KMS-11 (cell line): ENCODE data around the gene P4HB.

Experiments used
- H2AFZ ChIP-seq: fragments of 200-600 bp; sonication (generic); 2 replicates; pipeline ENCODE4 v1.6.1; 2016; ENCODE audit warnings: antibody characterized with exemption, mixed run types, low read depth
- H3K27ac ChIP-seq: fragments of 200-600 bp; sonication (generic); 2 replicates; pipeline ENCODE4 v1.6.1; 2016; ENCODE audit warnings: mild to moderate bottlenecking, mixed run types
- H3K27me3 ChIP-seq: fragments of 200-600 bp; sonication (generic); 2 replicates; pipeline ENCODE4 v1.6.1; 2017; ENCODE audit warnings: mild to moderate bottlenecking, low read depth, mixed run types, moderate library complexity; ENCODE audit not compliant: insufficient read depth
- H3K36me3 ChIP-seq: fragments of 200-600 bp; sonication (generic); 2 replicates; pipeline ENCODE4 v1.6.1; 2017; ENCODE audit warnings: mild to moderate bottlenecking, mixed run types; ENCODE audit not compliant: insufficient read depth
- H3K4me1 ChIP-seq: fragments of 200-600 bp; sonication (generic); 2 replicates; pipeline ENCODE4 v1.6.1; 2016; ENCODE audit warnings: mild to moderate bottlenecking, low read depth, mixed run types; ENCODE audit not compliant: poor library complexity, severe bottlenecking
- H3K4me2 ChIP-seq: fragments of 200-600 bp; sonication (generic); 2 replicates; pipeline ENCODE4 v1.7.0; 2016; ENCODE audit warnings: mild to moderate bottlenecking, mixed run types
- H3K4me3 ChIP-seq: fragments of 200-600 bp; sonication (generic); IDR thresholded peaks from 2 replicates; pipeline ENCODE4 v1.6.1; 2017; ENCODE audit warnings: low read depth, low read length, mixed read lengths; ENCODE audit not compliant: insufficient read depth
- H3K79me2 ChIP-seq: fragments of 200-600 bp; sonication (generic); 2 replicates; pipeline ENCODE4 v1.6.1; 2016; ENCODE audit warnings: low read depth, mixed run types; ENCODE audit not compliant: insufficient read depth
- H3K9ac ChIP-seq: fragments of 200-600 bp; sonication (generic); 2 replicates; pipeline ENCODE4 v1.6.1; 2016; ENCODE audit warnings: mild to moderate bottlenecking, mixed run types
- H4K20me1 ChIP-seq: fragments of 200-600 bp; sonication (generic); 2 replicates; pipeline ENCODE4 v1.6.1; 2016; ENCODE audit warnings: mild to moderate bottlenecking, mixed run types; ENCODE audit not compliant: insufficient read depth
- CTCF ChIP-seq: fragments of 200-600 bp; sonication (generic); conservative IDR thresholded peaks from 2 replicates; pipeline ENCODE4 v1.6.1; 2017; ENCODE audit warnings: low read depth, mild to moderate bottlenecking, antibody characterized with exemption, low read length, moderate library complexity, mixed read lengths

The P4HB gene

GRCh38 chr17:81843713-81844326, 16.5 kb downstream of the P4HB start:
- 0 out of 2 replicates have a peak, but pooled peaks cover 4% of the 10 kb centered on the region for H4K20me1 ChIP-seq
- no peaks in the 10 kb centered on the region for H3K27me3 ChIP-seq
- H3K27ac ChIP-seq = no peak overlapping the region
- peaks cover 12% of the 10 kb centered on the region; the same call in 1 of the 2 replicates for H3K36me3 ChIP-seq
- H2AFZ ChIP-seq = no peak overlapping the region
- H3K9ac ChIP-seq = no peak overlapping the region
- no peaks in the 10 kb centered on the region for H3K79me2 ChIP-seq
- H3K4me3 ChIP-seq = no peak overlapping the region
- no peak overlapping the region for H3K4me2 ChIP-seq
- no peak for TF ChIP-seq CTCF
- H3K4me1 ChIP-seq = no peaks in the 10 kb centered on the region

DNA sequence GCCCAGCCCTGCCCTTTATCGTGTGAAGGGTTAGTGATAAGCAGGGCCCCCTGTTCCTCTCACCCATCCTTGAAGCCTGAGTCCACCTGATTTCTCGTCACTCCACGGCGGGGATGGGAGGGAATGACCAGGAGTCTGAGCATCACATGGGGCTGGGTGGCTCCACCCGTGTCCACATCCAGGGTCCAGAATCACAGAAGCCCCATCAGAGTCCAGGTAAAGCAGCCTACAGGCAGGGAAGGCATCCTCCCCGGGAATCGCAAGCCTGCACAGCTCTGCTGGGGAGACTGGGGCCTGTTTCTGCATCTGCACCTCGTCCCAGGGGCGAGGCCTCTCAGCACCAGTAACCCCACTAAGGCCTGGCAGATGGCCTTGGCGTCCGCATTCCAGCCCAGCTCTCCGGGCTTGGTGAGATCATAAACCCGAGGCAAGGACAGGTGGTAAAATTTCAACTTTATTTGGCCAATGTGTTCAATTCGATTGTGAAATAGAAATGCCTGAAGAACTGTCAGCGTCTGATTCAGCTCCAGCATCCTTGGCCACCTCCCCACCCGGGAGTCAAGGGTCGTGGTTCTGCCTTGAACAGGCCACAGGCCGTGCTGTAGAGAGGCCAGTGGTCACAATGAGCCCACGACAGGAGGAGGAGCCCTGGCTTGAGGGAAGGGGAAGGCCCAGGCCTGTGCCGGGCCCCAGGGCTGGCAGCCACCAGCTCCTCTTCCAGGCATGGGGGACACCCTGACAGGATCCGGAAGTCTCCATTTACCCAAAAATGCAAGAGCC, 17.4 kb downstream of the P4HB start:
- no peaks in the 10 kb centered on the region for H3K79me2 ChIP-seq
- no peaks in the 10 kb centered on the region for H3K4me1 ChIP-seq
- no peak overlapping the region for H3K4me2 ChIP-seq
- no peak overlapping the region for H2AFZ ChIP-seq
- H3K36me3 ChIP-seq = peaks cover 5% of the 10 kb centered on the region; the same call in 1 of the 2 replicates
- H3K27me3 ChIP-seq = no peaks in the 10 kb centered on the region
- no peak overlapping the region for H3K27ac ChIP-seq
- H4K20me1 ChIP-seq = 0 out of 2 replicates have a peak, but pooled peaks cover 4% of the 10 kb centered on the region
- H3K9ac ChIP-seq = no peak overlapping the region
- H3K4me3 ChIP-seq = no peak overlapping the region
- no peak for TF ChIP-seq CTCF

- Histone ChIP-seq H4K20me1 (0 out of 2 replicates have a peak, but pooled peaks cover 4% of the 10 kb centered on the region), H2AFZ (no peak overlapping the region), H3K27me3 (no peaks in the 10 kb centered on the region), H3K4me1 (no peaks in the 10 kb centered on the region), H3K36me3 (peaks cover 5% of the 10 kb centered on the region; the same call in 1 of the 2 replicates), H3K4me3 (no peak overlapping the region), H3K79me2 (no peaks in the 10 kb centered on the region), H3K4me2 (no peak overlapping the region), H3K27ac (no peak overlapping the region), H3K9ac (no peak overlapping the region)
- no peak for TF ChIP-seq CTCF
Measured at GRCh38 chr17:81842378-81842724, 18.0 kb downstream of the P4HB start.

DNA sequence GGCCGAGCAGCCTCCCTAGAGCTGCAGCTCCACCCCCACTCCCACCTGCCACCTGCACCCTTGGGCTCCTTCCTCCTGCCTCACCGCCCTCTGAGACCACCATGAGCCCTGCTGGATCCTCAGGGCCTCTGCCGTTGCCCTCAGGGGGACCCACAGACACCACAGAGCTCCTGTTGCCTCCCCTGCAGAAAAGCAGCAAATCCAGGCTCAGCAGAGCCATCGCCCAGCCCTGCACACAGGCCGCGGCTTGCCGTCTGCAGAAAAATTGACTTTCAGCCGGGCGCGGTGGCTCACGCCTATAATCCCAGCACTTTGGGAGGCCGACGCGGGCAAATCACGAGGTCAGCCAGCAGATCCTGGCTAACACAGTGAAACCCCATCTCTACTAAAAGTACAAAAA, 18.5 kb downstream of the P4HB start:
- no peaks in the 10 kb centered on the region for H3K4me1 ChIP-seq
- H3K4me2 ChIP-seq = no peak overlapping the region
- no peak for TF ChIP-seq CTCF
- no peaks in the 10 kb centered on the region for H3K27me3 ChIP-seq
- H4K20me1 ChIP-seq = 0 out of 2 replicates have a peak, but pooled peaks cover 4% of the 10 kb centered on the region
- no peak overlapping the region for H3K9ac ChIP-seq
- peaks cover 5% of the 10 kb centered on the region; the same call in 1 of the 2 replicates for H3K36me3 ChIP-seq
- H2AFZ ChIP-seq = no peak overlapping the region
- H3K4me3 ChIP-seq = no peak overlapping the region
- H3K79me2 ChIP-seq = no peaks in the 10 kb centered on the region
- no peak overlapping the region for H3K27ac ChIP-seq
